Esophagus squamous epithelium (tissue), 4 donors: ENCODE data around the gene GRIN3B.

ENCODE experiments used
- POLR2A ChIP-seq, 4 donors: fragments of 450-650 bp; IDR thresholded peaks; one replicate each; pipeline ENCODE4 v1.6.1; 2017; ENCODE audit warnings: antibody characterized with exemption in 4 of 4, mild to moderate bottlenecking in 4 of 4, moderate library complexity in 3 of 4
- TF ChIP-seq, protein P1 (sequence below), 6 experiments: fragments of 450-650 bp in 4 of 6; fragments of 200-600 bp in 2 of 6; sonication (generic) in 2 of 6; IDR thresholded peaks; one replicate each; pipeline ENCODE4 v1.5.1; 2016 to 2019; ENCODE audit warnings: antibody characterized with exemption in 6 of 6, mild to moderate bottlenecking in 4 of 6, moderate library complexity in 4 of 6

DNA sequence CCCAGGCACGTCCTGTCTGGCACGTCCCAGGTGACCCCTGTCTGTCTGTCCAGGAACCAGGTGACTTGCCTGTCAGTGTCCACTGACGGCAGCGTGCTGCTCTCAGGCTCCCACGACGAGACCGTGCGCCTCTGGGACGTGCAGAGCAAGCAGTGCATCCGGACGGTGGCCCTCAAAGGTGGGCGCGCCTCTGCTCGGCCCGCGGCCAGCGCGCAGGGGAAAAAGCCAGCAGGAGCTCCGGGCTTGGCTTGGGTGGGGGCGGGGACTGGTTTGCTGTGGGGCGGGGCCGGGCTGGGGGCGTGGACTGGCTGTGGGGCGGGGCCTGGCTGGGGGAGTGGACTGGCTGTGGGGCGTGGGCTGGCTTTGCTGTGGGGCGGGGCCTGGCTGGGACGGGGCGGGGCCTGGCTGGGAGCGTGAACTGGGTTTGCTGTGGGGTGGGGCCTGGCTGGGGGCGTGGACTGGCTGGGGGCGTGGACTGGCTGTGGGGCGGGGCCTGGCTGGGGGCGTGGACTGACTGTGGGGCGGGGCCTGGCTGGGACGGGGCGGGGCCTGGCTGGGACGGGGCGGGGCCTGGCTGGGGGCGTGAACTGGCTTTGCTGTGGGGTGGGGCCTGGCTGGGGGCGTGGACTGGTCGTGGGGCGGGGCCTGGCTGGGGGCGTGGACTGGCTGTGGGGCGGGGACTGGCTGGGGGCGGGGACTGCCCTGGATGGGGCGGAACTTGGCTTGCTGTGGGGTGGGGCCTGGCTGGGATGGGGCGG, 8.9 kb upstream of the GRIN3B start:
- no peak for TF ChIP-seq POLR2A (IDR thresholded peaks at IDR 0.05)
- TF ChIP-seq, protein P1, sequence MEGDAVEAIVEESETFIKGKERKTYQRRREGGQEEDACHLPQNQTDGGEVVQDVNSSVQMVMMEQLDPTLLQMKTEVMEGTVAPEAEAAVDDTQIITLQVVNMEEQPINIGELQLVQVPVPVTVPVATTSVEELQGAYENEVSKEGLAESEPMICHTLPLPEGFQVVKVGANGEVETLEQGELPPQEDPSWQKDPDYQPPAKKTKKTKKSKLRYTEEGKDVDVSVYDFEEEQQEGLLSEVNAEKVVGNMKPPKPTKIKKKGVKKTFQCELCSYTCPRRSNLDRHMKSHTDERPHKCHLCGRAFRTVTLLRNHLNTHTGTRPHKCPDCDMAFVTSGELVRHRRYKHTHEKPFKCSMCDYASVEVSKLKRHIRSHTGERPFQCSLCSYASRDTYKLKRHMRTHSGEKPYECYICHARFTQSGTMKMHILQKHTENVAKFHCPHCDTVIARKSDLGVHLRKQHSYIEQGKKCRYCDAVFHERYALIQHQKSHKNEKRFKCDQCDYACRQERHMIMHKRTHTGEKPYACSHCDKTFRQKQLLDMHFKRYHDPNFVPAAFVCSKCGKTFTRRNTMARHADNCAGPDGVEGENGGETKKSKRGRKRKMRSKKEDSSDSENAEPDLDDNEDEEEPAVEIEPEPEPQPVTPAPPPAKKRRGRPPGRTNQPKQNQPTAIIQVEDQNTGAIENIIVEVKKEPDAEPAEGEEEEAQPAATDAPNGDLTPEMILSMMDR (IDR thresholded peaks at IDR 0.05), result no peak
